SH-SY5Y (cell line): ENCODE measurements around the gene PTPRM.

ENCODE experiments used
- GATA2 ChIP-seq: IDR thresholded peaks from 2 replicates; pipeline ENCODE4 v1.6.1; 2011; ENCODE audit warnings: mild to moderate bottlenecking, low read depth, low read length
- GATA3 ChIP-seq: IDR thresholded peaks from 2 replicates; pipeline ENCODE4 v1.6.1; 2011; ENCODE audit warnings: low read depth, mild to moderate bottlenecking, low read length, moderate library complexity

- no peak for TF ChIP-seq GATA3
- TF ChIP-seq GATA2, result no peak
Measured at GRCh38 chr18:8097399-8097798, 530.3 kb downstream of the PTPRM start.
